Measurements from ENCODE around the gene LRRN3.

DNA sequence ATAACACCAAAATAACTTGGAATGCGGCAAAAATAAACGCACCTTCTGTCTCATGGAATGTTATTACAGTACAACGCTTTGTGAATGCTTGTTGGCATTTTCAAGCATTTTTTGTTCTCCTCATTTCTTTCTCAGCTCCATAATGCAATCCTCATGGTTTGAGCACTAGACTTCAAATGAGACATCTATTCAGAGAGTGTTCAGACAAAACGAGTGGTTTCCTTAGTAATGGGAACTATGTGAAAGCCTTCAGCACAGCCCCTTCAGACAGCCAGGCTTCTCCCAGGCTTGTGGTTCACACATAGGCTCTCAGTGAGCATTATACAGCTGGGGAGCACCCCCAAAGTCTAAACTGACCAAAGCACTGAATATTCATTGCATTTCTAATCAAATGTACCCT lies 8.6 kb upstream of the LRRN3 start:
- TF ChIP-seq POLR2A (IDR thresholded peaks at IDR 0.05), result no peak
- TF ChIP-seq, protein P1, sequence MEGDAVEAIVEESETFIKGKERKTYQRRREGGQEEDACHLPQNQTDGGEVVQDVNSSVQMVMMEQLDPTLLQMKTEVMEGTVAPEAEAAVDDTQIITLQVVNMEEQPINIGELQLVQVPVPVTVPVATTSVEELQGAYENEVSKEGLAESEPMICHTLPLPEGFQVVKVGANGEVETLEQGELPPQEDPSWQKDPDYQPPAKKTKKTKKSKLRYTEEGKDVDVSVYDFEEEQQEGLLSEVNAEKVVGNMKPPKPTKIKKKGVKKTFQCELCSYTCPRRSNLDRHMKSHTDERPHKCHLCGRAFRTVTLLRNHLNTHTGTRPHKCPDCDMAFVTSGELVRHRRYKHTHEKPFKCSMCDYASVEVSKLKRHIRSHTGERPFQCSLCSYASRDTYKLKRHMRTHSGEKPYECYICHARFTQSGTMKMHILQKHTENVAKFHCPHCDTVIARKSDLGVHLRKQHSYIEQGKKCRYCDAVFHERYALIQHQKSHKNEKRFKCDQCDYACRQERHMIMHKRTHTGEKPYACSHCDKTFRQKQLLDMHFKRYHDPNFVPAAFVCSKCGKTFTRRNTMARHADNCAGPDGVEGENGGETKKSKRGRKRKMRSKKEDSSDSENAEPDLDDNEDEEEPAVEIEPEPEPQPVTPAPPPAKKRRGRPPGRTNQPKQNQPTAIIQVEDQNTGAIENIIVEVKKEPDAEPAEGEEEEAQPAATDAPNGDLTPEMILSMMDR (IDR thresholded peaks at IDR 0.05), result no peak
- no peak for TF ChIP-seq POLR2AphosphoS5 (IDR thresholded peaks at IDR 0.05)
